HepG2 (cell line): ENCODE results near the gene ABCC1. TPM values are rescaled to one million over a fixed set of nuclear protein-coding genes. Genes with fewer than 3 reads are reported as not detected.

Source experiments
- TBP ChIP-seq: sonication (generic); formaldehyde crosslinking; IDR thresholded peaks from 2 replicates; pipeline ENCODE4 v1.5.0; 2020; ENCODE audit warnings: missing genetic modification reagents
- ZNF383 ChIP-seq: sonication (generic); formaldehyde crosslinking; IDR thresholded peaks from 2 replicates; pipeline ENCODE4 v1.4.0; 2020; ENCODE audit warnings: missing genetic modification reagents, mild to moderate bottlenecking, borderline replicate concordance
- ZNF468 ChIP-seq: sonication (generic); formaldehyde crosslinking; IDR thresholded peaks from 2 replicates; pipeline ENCODE4 v1.8.0; 2022; ENCODE audit warnings: mild to moderate bottlenecking, moderate library complexity, missing genetic modification reagents
- ZNF672 ChIP-seq: sonication (generic); formaldehyde crosslinking; IDR thresholded peaks from 2 replicates; pipeline ENCODE4 v1.8.1; 2022; ENCODE audit warnings: missing genetic modification reagents
- polyA plus RNA-seq, 8 experiments: library from polyadenylated mRNA; depleted of rRNA in 3 of 8; stranded (reverse) in 7 of 8; unstranded in 1 of 8; fragments of >200 nt; fragmentation: Illumina TruSeq in 4 of 8; extraction: Trizol in 4 of 8; gene quantifications; 2 replicates each; pipeline versions ENCODE4 v1.2.1 to v1.2.3, GENCODE V29; 2011 to 2016; ENCODE audit warnings: low read depth in 4 of 8, missing spikeins in 1 of 8, mixed read lengths in 1 of 8; ENCODE audit not compliant: insufficient read depth in 1 of 8
- total RNA-seq, 5 experiments: library from RNA; depleted of rRNA; stranded (reverse); fragments of >200 nt; fragmentation: Illumina TruSeq; extraction: Trizol; gene quantifications; 2 replicates each; pipeline ENCODE4 v1.2.3, GENCODE V29; 2016; ENCODE audit warnings: low read depth in 1 of 5
- TF ChIP-seq, protein P1 (sequence below): sonication (generic); formaldehyde crosslinking; conservative IDR thresholded peaks from 2 replicates; pipeline ENCODE4 v1.5.0; 2020; ENCODE audit warnings: missing genetic modification reagents
- TF ChIP-seq, protein P2 (sequence below): sonication (generic); formaldehyde crosslinking; IDR thresholded peaks from 2 replicates; pipeline ENCODE4 v1.8.0; 2023; ENCODE audit warnings: mild to moderate bottlenecking, missing genetic modification reagents
- TF ChIP-seq, protein P3 (sequence below): conservative IDR thresholded peaks from 2 replicates; pipeline ENCODE4 v1.6.1; 2018; ENCODE audit warnings: missing genetic modification reagents
- TF ChIP-seq, protein P4 (sequence below): sonication (generic); formaldehyde crosslinking; IDR thresholded peaks from 2 replicates; pipeline ENCODE4 v1.4.0; 2020; ENCODE audit warnings: missing genetic modification reagents

The ABCC1 gene
- total and polyA plus RNA-seq, 2 of the 13 experiments (the other 11 are each of a cell fraction or from before 2014, with no cell fraction given), result 13.0 to 30.6 TPM

DNA sequence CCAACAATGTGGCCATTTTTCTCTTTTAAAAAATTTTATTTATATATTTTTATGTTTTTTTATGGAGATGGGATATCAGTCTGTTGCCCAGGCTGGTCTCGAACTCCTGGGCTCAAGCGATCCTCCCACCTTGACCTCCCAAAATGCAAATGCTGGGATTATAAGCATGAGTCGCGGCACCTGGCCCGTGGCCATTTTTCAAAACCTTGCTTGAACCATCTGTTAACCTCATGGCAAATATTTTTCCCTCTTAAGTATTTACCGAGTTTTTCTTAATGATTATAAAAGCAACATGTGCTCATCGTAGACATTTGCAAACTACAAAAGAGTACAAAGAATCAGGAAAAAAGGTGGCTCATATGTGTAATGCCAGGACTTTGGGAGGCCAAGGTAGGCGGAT lies 146.2 kb downstream of the ABCC1 start (continued):
- TF ChIP-seq, protein P1, sequence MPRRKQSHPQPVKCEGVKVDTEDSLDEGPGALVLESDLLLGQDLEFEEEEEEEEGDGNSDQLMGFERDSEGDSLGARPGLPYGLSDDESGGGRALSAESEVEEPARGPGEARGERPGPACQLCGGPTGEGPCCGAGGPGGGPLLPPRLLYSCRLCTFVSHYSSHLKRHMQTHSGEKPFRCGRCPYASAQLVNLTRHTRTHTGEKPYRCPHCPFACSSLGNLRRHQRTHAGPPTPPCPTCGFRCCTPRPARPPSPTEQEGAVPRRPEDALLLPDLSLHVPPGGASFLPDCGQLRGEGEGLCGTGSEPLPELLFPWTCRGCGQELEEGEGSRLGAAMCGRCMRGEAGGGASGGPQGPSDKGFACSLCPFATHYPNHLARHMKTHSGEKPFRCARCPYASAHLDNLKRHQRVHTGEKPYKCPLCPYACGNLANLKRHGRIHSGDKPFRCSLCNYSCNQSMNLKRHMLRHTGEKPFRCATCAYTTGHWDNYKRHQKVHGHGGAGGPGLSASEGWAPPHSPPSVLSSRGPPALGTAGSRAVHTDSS (CRISPR knock-in tag), result no peak
- TF ChIP-seq ZNF672 (CRISPR knock-in tag) (no peak), ZNF468 (no peak), TBP (no peak), ZNF383 (CRISPR knock-in tag) (no peak)
- TF ChIP-seq, protein P2, sequence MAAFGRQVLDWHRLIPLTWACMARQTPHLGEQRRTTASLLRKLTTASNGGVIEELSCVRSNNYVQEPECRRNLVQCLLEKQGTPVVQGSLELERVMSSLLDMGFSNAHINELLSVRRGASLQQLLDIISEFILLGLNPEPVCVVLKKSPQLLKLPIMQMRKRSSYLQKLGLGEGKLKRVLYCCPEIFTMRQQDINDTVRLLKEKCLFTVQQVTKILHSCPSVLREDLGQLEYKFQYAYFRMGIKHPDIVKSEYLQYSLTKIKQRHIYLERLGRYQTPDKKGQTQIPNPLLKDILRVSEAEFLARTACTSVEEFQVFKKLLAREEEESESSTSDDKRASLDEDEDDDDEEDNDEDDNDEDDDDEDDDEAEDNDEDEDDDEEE (CRISPR knock-in tag), result no peak
- TF ChIP-seq, protein P3, sequence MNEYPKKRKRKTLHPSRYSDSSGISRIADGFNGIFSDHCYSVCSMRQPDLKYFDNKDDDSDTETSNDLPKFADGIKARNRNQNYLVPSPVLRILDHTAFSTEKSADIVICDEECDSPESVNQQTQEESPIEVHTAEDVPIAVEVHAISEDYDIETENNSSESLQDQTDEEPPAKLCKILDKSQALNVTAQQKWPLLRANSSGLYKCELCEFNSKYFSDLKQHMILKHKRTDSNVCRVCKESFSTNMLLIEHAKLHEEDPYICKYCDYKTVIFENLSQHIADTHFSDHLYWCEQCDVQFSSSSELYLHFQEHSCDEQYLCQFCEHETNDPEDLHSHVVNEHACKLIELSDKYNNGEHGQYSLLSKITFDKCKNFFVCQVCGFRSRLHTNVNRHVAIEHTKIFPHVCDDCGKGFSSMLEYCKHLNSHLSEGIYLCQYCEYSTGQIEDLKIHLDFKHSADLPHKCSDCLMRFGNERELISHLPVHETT (CRISPR knock-in tag), result no peak
- TF ChIP-seq, protein P4, sequence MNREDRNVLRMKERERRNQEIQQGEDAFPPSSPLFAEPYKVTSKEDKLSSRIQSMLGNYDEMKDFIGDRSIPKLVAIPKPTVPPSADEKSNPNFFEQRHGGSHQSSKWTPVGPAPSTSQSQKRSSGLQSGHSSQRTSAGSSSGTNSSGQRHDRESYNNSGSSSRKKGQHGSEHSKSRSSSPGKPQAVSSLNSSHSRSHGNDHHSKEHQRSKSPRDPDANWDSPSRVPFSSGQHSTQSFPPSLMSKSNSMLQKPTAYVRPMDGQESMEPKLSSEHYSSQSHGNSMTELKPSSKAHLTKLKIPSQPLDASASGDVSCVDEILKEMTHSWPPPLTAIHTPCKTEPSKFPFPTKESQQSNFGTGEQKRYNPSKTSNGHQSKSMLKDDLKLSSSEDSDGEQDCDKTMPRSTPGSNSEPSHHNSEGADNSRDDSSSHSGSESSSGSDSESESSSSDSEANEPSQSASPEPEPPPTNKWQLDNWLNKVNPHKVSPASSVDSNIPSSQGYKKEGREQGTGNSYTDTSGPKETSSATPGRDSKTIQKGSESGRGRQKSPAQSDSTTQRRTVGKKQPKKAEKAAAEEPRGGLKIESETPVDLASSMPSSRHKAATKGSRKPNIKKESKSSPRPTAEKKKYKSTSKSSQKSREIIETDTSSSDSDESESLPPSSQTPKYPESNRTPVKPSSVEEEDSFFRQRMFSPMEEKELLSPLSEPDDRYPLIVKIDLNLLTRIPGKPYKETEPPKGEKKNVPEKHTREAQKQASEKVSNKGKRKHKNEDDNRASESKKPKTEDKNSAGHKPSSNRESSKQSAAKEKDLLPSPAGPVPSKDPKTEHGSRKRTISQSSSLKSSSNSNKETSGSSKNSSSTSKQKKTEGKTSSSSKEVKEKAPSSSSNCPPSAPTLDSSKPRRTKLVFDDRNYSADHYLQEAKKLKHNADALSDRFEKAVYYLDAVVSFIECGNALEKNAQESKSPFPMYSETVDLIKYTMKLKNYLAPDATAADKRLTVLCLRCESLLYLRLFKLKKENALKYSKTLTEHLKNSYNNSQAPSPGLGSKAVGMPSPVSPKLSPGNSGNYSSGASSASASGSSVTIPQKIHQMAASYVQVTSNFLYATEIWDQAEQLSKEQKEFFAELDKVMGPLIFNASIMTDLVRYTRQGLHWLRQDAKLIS (CRISPR knock-in tag), result no peak
- TF ChIP-seq, all 625 proteins: peak for 0
